ENCODE results near the gene MR1.

Gene MR1

DNA sequence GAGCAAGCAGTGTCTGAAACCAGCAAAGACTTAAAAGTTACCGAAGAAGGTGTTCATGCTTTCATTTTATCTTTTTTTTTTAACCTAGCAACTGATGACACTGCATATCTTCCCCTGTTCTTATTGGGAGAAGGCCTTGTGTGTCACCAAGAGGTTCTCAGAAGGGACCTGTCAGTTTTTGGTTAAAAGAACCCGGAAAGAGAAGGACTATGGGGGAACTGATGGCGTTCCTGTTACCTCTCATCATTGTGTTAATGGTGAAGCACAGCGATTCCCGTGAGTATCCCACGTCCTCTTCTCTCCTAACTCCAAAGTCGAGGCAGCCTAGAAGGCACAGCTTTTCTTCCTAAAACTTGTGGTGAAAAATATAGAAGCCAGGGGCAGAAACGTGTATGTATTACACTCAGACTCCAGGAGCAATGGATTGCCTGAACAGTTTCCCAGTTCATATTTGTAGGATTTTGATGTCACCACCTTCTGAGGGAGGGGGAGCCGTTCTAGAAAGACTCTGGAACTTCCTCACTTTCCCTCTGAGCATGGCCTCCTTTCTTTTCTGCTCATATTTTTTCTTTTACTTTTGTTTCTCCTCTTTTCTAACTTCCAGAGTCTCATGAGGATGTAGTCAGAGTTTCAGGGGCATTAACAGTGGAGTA is at the start of gene MR1:
Gene MR1, plus strand, starts transcription at position 185 of the 653 bp plus-strand sequence. Its CDS starts 25 bp downstream, at position 210.
- peak; percentile 62 for DNase-seq (ENCODE audit: low spot score)

DNA sequence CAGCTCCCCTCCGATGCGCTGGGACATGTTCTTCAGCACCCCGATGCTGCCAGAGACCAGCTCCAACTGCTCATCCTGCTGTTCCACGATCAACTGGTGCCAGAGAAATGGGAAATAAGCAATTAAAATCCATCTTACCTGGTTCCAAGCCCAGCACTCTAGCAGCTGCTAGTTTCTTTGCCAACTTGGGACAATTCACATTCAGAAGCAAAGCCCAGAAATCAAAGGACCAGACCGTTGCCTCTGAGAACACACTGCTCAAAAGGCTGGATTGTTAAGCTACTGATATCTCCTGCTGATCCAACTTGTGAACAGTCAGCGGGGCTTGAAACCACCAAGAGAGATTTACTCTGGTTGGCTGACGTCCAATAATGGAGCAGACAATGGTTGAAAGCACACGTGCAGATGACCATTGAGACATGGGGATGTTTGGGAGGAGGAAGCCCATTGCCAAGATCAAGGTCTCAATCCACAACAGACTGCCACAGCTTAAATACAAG is 45.5 kb upstream of the MR1 start:
- DNase-seq (ENCODE audit: low spot score) = no peak

DNA sequence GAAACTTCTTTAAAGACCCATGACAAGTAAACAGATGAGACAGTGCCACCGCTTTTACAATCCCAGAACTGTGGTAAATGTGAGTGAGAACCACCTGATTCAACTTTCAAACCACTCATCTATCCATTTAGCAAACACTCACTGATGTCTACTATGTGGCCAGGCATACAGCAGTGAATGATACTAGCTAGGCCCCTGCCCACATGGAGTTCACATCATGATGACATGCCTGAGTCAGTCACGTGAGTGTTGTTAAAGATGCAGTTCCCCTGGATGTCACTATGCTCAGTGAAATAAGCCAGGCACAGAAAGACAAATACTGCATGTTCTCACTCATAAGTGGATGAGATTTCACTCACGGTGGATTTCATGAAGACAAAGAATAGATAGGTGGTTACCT is 39.5 kb upstream of the MR1 start:
- no peak for DNase-seq (ENCODE audit: low spot score)

DNA sequence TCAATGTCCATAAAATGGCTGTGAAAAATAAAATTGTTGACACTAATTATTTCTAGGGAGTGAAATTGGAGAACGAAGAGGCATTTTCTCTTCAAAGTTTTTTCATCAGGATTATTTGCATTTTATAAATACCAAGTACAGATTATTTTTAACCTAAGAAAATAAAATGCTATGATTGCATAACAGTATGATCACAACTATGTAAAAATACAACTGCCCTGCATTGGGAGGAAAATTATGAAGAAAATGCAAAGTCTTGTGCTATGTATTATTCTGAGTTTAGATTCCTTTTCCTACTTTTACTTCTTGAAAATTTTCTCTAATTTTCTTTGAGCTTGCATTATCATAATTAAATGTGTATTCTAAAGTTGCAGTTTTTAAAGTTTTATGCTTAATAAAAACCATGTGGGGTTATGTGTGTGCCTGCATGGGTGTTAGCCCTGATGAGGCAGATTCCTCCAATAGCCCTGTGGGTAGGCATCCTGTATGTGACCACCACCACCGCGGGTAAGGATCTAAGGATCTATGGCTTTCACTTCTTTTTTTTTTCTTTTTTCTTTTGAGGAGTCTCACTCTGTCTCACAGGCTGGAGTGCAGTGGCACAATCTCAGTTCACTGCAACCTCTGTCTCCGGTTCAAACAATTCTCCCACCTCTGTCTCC is 35.8 kb upstream of the MR1 start:
- DNase-seq (ENCODE audit: low spot score) = no peak

DNA sequence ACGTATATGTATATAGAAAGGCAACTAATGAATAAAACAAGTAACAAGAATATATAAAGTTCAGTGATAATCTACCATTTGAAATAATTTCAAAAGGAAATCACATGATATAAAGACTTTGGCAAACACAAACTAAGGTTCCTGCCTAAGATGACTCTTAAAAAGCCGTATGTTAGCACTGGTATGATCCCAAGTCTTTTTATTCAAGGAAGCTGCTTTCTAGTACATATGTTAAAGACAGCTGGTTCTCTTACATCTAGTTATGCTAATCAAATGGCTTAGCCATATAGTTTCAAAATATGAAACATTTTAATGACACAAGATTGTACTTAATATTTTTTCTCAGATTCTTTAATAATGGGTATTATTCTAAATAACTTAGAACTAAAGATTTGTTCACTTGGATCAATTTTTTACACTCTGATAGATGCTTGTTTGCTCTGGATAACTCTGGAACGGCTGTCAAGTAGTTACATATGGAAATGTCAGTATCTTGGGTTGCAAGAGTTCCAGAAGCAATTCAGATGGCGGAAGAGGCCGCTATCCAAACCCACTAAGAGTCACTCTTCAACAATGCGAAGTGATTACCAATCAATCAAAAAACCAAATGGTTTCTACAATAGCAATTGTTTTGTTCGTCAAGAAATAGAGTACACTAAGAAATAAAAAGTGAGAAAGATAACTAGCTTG is 32.5 kb upstream of the MR1 start:
- no peak for DNase-seq (ENCODE audit: low spot score)

DNA sequence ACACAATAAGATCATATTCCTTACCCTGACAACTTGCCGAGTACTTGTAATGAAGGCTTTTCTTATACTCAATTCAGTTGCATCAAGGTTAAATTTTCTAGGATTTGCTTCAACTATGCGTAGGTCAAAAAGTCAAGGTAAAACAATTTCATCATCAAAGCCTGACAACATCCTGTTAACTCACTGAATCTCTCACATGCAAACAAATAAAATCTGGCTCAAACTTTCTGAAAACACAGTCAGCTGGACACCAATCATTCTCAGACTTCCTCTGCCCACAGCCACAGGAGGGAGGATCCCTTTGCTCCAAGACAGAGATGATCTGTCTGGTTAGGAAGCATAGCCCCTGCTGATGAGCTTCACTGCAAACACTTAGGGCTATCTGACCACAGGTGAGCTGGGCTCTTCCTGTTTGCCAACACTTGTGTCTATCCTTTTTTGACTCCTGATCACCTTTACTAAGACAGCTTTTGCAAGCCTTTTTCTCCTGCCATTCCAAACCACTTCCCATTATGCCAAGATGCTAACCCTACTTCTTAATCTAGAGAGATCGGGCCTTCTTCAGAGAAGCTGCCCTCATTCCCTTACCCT is 31.1 kb upstream of the MR1 start:
- no peak for DNase-seq (ENCODE audit: low spot score)

DNA sequence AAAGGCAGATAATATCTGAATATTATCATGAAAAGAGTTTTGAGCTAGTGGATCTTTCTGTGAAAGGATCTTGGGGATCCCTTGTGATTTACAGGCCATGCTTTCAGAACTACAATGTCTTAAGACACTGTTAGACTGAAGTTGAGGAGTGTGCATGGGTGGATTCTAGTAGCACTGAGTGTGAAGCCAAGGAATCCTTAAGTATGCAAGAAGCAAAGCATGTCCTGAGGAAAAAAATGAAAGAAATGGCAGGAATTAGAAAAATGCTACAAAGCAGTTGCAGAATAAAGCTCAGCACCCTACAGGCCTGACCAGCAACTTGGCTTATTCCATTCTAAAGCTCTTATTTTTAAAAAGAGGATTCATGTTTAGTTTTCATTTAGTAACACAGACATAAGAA is 23.0 kb upstream of the MR1 start:
- no peak for DNase-seq (ENCODE audit: low spot score)

DNA sequence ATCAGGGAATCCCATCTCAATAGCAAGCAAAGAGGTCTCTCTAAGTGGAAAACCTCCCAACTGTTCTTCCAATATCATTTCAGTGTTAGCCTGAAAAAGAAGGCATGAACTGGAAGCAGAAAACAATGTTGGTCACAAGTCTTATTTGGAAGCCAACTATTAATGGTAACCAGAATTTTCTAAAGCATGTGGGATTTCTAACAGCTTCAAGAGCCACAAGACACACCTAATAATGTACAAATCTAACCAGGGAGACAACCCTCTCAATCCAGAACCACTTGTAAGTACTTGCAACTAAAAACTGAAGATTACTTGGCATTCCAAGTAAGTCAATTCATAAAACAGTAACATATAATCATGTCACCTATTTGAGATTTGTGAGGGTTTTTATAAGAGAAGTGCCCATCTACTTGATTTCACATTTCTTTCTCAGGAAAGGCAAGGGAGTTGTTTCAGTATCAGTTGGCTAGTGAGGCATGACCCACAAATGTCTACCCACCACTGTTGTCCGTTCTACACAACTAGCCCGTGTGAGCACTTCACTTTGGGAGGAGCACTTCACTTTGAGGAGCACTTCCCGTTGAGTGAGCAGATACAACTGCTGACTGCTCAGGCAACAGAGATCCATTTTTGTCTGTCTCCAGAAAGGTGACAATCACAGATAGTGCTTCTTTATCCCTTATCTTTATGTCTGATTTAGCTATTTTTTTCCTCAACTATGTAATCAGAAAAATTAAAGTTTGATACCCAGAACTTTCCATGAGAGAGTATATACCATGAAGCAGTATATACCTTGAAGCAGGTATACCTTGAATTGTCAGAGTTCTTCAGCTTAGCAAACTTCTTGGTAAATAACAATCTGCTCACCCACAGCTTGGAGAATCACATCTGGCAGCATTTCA is 22.2 kb upstream of the MR1 start:
- no peak for DNase-seq (ENCODE audit: low spot score)

DNA sequence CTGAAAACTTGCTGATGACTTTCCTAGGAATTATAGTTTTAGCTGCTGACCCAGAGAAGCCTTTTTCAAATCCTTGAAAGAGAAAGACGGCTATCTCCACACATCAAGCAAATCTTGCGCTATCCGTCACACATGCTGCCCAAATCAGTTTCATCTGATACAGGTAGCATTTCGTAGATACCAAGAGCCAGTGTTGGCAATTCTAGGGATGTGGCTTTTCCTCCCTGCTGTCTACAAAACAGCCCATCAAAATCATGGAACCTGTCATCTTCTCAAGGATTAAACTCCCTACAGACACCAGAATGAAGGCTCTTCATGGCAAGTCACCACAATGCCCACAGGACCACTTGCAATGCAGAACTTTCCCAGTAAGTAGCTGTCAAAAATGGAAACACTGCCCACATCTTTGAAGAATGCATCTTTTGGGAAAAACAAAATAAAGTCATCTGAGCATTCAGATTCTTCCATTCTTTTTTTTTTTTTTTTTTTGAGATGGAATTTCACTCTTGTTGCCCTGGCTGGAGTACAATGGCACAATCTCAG is 21.5 kb upstream of the MR1 start:
- DNase-seq (ENCODE audit: low spot score) = no peak

DNA sequence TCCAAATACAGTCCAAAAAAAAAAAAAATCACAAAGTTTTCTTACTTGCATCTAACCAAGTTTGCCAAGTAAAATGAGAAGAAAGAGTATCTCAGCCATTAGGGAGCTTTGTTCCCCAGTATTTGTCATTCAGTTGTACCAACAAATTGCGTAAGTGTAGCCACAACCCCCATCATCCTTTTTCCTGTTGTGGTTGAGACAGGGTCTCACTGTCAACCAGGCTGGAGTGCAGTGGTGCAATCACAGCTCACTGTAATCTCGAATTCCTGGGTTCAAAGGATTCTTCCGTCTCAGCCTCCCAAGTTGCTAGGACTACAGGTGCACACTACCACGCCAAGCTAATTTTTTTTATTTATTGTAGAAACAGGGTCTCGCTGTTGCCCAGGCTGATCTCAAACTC is 20.6 kb upstream of the MR1 start:
- DNase-seq (ENCODE audit: low spot score) = no peak

DNA sequence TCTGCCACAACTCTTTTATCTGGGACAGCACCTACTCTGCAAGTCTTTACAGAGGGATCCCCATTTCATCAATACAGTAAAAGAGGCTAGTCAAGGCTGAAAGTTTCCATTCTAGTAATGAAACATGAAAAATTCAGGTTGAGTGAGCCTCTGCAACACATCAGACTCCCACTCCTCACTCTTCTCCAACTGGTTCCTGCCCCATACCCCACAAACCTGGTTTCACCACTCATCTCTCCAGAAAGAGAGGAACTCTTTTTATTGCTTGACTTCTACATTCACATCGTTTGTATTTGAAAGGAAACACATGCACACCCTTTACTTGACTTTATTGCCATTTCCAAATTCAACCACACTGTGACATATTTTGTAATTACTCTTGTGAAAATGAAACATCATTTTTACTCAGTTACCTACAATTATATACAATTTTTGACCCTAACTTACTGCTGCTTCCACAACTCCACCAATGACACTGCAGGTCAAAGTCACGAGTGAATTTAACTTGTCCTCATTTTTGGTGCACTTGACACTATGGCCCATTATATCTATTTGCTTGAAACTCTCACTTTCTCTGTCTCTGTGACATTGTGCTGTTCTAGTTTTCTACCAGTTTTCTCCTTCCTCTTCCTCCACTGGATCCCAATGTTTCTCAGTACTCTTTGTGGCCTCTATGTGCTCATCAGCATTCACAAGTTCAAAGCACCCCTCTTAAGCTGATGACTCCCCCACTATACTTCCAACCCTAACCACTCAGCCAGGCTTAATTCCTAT is 19.1 kb upstream of the MR1 start:
- no peak for DNase-seq (ENCODE audit: low spot score)

DNA sequence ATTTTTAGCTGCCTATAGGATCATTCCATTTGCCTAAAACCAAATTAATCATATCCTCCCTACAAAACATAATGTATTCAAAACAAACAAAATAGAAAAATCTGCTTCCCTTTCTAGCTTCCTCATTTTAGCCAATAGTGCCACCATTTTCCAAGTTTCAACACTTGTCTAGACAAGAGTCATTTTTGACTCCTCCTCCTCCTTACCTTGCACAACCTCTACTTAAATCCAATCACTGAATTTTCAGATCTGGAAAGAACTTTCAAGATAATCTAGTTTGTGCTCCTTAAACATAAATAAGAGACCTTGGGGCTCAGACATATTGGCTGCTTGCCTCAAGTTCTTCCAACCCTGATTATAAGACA is 18.6 kb upstream of the MR1 start:
- no peak for DNase-seq (ENCODE audit: low spot score)

DNA sequence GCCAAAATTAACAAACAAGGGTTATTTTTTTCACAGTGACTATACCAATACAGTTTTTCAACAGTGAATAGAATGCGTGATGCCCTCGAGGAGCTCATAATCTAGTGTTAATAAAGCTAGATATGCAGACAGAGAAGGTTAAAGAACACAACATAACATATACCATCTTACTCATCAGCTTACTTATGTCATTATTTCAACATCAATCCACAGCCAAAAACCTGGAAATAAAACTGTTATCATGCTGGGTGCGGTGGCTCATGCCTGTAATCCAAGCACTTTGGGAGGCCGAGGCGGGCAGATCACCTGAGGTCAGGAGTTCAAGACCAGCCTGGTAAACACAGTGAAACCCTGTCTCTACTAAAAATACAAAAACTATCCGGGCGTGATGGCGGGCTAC is 17.2 kb upstream of the MR1 start:
- no peak for DNase-seq (ENCODE audit: low spot score)

DNA sequence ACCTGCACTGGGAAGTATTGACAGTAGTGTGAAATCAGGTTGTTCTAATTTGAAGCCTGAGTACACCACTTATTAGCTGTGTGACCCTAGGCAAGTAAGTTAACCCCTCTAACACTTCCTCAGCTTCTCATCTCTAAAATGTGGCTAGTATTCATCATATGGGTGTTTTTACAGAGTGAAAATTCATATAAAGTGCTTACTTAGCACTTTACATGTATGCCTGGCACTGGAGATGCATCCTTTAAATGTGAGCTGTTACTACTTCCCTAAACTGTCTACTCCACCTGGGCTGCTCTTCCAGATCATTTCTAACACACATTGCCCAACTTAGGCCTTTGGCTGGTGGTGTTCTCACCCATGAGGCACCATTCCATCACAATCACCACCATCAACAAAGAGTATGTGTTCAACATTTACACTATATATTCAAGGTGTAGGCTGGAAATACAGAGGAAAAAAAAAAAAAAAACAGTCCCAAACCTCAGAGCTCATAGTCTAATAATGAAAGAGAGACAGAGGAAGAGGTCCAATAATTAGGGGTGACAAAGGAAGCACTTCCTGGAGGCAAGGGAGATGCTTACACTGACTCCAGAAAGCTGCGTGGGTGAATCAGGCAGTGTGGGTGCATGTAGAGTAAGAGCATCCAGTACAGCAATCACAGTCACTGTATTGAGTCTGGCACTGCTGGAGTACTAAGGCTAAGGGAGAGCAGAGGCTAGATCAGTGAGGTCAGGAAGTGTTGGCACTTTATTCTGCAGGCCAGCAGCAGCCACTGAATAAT is 14.7 kb upstream of the MR1 start:
- DNase-seq (ENCODE audit: low spot score) = no peak

DNA sequence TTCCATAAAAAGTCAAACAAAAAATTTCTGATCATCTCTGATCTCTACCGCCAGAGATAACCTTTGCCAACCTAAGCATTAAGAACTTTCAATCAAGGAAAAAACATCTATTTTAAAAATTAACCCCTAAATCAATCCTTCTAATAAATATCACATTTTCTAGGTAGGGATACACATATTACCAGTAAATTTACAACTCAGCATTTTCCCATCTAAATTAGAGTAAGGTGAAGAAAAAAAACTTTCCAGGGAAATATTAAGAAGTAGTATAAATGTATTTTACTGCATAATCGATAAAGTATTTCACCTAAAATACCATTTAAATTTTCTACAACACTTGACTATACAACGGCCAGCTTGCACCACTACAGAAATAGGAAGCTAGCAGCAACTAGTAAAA is 12.6 kb upstream of the MR1 start:
- DNase-seq (ENCODE audit: low spot score) = no peak

DNA sequence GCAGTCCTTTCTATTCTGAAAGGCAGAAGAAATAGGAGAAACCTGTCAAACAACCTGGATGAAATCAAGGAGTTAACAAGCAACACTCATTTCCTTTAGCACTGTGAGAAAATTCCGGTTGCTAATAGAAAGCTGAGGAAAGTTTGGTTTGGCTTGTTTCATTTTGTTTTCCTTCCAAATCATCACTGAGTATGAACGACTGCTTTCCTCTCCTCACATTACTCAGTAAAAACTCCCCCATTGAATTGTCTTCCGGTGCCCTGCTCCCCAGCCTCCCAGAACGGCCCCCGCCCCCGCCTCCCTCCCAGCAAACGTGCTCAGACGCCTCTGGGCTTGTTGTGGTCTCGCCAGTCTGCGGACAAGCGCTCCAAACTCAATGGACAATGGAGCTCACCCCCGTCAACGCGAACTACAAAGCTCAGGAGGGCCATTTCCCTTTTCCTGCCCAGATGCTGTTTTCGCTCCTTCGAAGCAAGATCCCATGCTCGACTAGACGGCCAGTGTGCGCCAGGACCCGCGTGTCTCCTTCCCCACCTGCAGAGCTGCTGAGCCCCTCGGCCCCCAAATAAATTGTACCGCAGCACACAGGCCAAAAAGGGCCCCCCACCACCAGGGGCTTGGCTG is 11.9 kb upstream of the MR1 start:
- DNase-seq (ENCODE audit: low spot score) = peak; percentile 67

DNA sequence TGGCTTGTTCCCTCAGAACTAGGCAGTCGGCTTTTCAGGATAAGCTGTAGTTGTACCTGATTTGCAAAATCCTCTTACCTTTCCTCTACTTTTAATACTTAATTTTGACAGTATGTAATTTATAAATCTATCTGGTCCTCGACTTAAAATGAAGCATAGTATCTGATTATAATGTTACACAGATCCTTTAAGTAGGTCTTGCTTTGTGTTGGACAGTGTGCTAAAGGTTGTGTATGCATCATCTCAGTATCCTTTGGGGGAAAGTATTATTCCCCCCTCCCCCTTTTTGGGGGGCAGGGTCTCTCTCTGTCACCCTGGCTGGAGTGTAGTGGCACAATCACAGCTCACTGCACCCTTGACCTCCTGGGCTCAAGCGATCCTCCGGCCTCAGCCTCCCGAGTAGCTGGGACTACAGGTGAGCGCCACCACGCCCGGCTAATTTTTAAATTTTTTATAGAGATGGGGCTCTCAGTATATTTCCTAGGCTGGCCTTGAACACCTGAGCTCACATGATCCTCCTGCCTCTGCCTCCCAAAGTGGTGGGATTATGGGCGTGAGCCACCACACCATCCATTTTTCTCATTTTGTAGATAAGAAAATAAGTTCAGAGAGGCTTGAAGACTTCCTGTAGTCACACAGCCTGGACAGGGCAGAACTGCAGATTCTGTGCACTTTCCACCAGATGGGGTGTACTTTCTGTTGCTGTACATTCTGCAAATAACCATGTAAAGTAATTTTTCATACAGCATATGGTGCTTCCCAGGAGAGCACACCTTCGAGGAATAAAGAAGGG is 10.3 kb upstream of the MR1 start:
- DNase-seq (ENCODE audit: low spot score) = no peak

DNA sequence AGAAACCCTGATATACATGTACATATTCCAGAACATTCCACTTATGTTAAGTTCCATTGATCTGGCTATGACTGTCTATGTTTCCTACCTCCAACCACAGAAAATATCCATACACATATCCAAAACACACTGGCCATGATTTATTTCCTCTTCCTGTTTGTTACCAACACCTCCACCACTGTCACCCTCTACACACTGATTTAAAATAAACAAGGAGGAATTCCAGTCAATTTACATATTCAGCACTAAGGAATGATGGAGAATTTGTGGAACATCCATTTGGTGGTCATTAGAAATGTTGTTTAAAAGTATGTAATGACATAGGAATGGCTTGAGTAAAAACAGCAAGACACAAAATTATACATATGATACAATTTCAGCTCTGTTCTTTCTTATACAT is 5.6 kb upstream of the MR1 start:
- no peak for DNase-seq (ENCODE audit: low spot score)

DNA sequence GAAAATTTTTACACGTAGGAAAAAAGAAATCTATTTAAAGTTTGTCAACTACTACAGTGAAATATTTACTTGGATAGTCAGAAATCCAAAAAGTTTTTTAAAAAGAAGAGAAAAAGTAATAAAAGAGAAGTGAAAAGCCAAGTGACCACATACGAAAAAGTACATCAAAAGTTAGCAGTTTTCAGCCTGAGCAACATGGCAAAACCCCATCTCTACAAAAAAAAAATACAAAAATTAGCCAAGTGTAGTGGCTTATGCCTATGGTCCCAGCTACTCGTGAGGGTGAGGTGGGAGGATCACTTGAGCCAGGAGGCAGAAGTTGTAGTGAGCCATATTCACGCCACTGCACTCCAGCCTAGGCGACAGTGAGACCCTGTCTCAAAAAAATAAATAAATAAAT is 5.2 kb upstream of the MR1 start:
- no peak for DNase-seq (ENCODE audit: low spot score)

All from D341Med (cell line).